GM21528 (cell line): ENCODE results near the gene CADM2.

ENCODE experiments used
- ATAC-seq: cut with Tn5 transposase; IDR thresholded peaks from one replicate; pipeline ENCODE4 v1.9.1; 2021; ENCODE audit warnings: mild to moderate bottlenecking, moderate library complexity; ENCODE audit not compliant: unreplicated experiment, low FRiP score

The CADM2 gene

DNA sequence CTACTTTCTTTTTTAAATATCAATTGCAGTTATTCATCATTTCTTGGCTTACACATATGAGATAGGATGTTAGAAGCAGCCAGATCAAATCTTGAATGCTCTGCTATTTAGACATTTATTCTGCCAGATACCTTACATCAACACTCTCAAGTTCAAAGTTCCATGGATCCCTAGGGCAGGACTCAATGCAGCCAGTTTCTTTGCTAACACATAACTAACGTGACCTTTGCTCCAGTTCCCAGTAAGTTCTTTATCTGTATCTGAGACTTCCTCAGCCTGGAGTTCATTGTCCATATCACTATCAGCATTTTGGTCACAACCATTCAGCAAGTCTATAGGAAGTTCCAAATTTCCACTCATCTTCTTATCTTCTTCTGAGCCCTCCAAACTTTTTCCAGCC lies 1092.3 kb downstream of the CADM2 start:
- ATAC-seq, result no peak

DNA sequence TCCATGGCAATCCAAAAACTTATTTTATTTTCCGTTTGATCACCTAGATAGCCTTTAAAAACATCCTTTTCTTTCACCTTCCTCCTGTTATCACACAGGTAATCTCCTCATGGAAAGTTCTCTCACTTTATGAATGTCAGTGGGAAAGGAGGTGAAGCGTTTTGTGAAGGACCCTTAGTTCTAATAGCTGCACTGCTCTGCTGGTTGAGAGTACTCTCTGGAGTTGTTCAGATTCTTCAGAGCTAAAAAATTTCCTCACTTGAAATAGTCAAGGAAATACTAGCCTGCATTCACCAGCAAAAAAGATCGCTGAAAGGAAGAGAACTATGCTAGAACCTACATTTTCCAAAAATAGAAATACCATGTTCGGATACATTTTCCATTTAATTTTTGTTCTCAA lies 1097.2 kb downstream of the CADM2 start:
- no peak for ATAC-seq

DNA sequence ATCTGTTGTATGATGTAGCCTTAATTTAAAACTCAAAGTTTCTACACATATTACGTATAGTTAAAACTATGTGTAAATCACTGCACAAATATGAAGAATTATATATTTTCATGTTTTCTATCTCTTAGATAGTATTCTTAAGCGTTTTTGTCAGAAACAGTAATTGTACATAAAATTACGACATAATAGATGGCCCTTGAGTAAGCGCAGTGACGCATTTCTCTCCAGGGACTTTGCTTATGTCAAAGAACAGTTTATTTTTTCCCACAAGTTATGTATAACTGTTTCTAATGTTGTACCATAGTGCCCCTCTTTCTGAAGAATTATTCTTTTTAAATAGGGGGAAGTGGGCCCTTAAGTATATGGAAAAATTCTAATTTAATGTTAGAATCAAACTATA lies 1098.2 kb downstream of the CADM2 start:
- no peak for ATAC-seq

DNA sequence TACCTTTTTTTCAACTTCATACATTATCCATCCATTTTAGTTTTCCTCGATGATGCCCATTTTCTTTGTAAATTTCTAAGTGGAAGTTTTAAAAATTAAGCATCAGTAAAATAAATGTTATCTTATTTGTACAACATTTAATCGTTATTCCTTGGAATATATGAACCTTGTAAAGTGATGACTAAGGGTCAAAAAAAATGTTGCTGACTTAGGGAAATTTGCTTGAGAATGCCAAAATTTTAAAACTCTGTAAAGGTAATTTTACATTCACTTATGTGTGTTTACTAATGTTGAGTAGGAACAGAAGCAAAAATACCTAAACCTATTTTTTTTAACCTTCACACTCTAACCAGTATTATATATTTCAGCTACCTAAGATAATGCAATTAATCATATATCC lies 1115.0 kb downstream of the CADM2 start:
- ATAC-seq, result no peak

DNA sequence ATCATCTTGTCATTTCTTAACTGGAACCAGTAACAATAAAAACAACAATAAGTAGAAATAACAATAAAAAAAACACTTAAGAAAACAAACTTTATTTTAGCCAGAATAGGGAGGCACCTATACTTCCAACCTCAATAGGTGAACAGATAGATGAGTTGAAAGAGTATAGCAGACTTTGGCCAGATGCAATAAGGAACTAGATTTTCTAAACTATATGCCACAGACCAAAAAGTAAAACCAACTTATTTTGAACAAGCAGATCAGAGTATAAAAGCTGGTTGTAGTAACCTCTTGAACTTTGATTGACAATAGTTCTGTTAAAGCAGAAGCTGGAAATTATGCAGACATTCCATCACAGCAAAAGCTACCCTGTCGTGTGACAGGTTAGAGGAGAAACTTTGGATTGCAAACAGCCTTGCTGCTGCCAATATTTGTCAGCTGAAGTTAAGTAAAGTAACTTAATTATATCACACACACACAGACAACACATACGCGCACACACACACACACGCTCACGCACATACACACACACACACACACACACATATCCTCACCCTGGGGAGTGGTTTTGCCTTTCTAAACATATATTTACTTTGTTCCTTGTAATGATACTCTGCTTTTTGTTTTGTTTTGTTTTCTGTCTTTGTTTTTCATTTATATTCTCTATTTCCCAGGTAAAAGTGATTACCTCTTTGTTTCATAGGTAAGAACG lies 1128.5 kb downstream of the CADM2 start:
- no peak for ATAC-seq

DNA sequence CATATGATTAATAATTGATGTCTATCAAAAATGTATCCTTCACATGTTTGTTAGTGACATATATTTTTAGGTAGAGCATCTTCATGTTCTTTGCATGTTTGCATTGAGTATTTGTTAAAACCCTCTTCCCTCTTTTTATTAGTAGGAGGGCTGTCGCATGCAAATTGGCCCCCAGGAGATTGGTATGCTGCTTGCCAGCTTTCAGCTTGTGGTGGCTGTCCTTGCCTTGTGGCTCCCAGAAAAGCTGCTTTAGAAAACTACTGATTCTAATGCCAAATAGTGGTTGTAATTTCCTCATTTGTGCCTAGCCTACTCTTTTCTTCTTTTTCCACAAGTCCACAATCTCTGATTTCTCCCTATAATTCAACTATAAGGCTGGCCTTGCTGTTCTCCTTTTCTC lies 1145.4 kb downstream of the CADM2 start:
- ATAC-seq, result no peak

DNA sequence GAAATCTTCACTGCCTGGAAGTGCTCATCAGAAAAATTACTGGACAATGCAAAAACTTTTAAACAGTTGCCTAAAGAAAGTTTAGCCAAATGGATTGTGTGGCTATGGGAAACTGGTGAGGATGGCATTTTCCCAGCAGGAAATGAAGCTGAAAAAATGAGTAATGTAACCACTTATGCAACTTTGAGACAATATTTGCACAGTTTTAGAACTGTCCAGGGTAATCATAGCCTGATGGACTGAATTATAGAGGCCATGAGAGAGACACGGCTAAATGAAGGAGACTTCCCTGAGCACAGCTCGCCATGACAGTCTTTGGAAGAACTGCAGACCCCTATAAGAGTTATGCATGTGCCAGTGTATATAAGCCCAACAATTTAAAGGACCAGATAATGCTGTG lies 1150.6 kb downstream of the CADM2 start:
- ATAC-seq, result no peak
